GM19438 (cell line): ENCODE data around the gene NLGN4X.

Experiments used
- ATAC-seq: cut with Tn5 transposase; IDR thresholded peaks from one replicate; pipeline ENCODE4 v1.9.1; 2021; ENCODE audit warnings: low read depth; ENCODE audit not compliant: unreplicated experiment

NLGN4X gene

DNA sequence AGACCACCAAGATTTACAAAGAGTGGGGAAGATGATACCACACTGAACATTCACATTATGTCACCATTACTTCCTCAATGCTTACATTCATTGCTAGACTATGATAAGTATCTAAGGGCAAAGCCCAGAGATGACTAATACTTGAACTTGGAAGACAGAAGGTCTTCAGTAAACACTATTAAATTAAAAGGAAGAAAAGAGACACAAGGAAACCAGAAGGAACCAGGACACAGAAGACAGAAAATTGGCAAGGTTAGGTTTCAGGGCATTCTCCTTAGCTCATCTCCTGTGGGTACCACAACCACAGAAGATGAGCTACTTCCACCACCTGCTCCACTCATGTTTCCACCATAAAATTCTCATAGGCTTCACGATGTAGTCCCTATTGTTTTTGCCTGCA lies 64.9 kb downstream of the NLGN4X start:
- ATAC-seq = no peak

DNA sequence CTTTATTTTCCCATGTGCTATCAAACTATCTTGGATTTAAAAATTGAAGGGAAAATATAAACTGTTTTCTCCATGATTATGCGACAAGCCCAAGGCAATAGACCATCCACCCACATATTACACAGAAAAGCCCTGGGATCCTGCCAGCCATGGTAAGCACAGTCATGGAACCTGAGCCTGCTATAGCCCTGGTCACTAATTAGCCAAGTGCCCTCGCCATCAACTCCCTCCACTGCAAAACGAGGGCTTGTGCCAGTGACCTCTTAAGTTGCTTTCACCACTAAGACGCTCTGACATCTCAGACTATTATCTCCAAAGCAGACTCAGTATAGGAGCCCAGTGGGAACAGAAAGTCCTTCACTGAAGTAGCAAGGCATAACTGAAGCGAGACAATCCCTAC lies 69.2 kb downstream of the NLGN4X start:
- no peak for ATAC-seq

DNA sequence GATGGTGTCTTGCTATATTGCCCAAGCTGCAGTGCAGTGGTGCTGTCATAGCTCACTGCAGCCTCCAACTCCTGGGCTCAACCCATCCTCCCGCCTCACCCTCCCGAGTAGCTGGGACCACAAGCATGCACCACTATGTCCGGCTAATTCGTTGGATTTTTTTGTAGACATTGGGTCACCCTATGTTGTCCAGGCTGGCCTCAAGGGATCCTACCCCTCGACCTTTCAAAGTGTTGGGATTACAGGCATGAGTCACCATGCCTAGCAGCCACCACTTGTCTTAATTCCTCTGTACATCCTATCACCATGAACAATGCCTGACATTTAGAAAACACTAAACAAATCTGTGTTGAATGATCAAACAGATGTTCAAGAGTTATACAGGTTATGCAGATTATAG lies 76.7 kb downstream of the NLGN4X start:
- no peak for ATAC-seq

DNA sequence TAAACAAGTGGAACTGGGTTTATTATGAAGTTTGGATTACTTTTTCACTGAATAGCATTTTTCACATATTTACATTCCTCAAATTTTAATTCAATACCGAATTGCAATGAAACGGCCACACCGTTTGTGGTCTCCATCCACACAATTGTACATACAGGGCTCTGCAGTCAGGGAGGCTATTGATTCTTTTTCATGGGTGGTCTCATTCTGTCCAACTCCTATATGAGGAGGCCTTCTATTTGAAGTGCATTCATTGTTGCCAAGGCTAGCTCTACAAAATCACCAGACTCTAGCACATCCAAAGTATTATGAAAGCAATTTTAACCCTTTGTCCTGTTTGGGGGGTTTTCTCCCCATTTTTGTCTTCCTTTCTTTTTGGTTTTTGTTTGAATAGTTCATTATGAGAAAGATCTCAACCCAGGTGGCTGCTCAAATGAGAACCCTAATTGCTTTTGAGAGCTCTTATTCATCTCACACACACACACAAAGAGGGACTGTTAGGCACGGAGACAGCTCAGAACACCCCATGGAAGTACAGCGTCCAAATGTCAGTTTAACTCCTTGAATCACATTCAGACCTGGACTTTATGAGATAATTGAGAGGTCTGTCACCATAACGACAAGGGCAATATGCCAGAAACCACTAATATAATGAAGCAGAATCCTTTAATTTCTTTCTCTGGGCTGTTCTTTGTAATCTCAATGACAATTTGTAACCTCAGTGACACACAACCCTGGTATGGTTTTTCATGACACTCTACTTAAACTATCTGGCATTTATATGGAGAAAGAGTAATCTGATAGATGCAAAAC lies 79.4 kb downstream of the NLGN4X start:
- ATAC-seq = no peak

DNA sequence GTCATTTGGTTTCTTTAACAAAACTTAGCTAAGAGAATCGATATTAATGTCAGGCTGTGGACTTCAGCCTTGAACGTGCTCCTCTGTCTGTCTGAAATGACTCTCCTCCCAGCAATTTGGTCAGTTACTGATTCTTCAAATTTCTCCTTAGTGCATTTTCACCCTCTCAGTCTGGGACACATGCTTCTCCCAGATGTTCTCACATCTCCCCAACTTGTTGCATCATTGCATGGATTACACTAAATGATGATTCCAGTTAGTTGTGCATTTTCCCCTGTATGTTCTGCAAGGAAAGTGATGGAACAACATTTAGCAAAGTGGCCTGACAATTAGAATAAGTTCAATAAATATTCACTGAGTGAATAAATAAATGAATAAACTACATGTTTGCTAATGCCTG lies 94.4 kb downstream of the NLGN4X start:
- no peak for ATAC-seq

DNA sequence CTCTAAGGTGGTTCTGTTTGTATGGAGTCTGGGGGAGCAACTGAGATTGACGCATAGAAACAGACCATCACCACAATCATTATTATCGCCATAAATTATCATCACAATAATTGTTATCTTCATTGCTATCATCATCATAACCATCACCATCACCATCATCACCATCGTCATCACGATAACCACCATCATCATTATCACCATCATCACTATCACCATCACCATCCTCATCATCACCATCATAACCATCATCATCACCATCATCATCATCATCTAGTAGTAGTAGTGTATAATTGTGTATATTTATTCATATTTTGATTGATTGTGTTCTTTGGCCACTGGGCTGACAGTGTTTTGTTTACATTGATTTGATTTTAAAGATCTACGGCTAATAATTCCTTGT lies 95.7 kb downstream of the NLGN4X start:
- no peak for ATAC-seq

DNA sequence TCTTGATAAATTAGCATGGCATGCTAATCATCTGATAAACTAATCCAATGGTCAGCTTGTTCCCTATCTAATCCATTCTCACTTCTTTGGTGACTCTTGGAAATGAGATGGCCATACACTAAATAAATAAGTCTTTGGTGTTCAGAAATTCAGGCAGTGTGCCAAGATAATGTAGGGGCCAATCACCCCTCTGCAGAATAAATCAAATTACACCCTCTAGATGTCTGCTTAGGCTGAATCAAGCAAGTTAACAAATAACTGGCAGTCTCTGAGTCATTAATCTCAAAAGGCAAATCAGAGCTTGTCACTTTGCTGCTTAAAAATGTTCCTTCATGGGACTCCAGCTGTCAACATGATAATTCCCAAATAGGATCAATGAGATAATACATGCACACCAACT lies 97.4 kb downstream of the NLGN4X start:
- no peak for ATAC-seq

DNA sequence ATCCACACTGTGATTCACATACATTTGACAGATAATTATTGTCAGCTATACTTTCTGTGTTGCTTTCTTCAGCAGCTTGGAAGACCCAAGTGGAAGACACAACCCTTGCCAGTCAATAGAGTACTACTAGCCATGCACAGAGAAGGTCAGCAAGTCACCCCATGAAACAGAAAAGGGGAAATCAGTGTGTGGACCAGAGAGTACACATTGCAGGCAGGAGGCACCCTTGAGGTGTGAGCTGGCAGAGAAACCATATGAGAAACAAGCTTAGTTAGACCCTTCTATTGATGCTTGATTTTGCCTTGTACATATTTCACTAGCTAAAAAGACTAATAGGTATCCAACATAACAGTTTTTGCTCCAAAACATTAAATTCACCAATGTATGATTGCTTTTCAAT lies 99.5 kb downstream of the NLGN4X start:
- no peak for ATAC-seq

DNA sequence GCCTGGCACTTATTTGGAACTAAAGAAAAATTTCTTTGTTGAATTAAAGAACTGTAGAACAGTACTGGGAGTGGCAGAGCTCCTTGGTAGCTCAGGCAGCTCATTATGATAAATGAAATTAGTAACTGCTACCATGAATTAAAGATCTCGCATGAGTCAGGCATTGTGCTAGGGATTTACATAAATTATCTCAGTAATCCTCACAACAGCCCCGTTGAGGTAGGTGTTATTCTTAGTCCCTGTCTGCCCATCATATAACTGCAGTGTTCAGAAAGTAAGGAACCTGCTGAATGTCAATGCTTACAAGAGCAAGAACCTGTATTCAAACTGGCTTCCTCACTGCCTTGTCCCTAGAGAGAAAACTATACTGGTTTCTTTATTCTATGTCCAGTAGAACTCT lies 108.3 kb downstream of the NLGN4X start:
- ATAC-seq = no peak

DNA sequence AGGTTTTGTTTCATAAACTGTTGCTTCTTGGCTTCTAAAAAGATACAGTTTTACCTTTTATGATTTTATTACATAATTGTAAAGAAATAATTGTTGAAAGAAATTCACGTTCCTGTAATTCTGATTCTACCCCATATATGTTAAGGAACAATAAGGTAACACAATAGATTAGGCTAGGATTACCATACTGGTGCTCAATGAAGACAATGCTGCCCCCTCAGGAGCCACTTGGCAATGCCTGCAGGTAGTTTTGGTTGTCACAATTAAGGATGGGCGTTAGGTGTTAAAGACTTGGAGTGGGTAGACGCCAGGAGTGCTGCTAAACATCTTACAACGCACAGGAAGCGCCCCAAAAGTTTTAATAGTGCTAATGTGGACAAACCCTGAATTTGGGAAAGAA lies 133.2 kb downstream of the NLGN4X start:
- no peak for ATAC-seq

DNA sequence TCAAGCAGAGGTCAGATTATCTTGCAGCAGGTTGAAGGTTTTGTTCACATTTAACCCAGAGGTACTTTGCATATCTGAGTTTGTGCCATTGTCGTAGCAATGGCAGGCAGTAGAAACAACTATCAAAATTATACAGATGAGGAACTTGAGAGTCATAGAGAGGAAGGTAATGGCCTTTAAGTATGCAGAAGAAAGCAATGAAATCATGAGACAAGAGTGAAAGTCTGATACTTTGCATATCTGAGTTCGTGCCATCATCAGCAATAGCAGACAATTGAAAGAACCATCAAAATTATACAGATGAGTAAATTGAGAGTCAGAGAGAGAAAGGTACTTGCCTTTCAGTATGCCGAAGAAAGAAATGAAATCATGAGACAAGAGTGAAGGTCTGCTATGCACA lies 154.1 kb downstream of the NLGN4X start:
- no peak for ATAC-seq

DNA sequence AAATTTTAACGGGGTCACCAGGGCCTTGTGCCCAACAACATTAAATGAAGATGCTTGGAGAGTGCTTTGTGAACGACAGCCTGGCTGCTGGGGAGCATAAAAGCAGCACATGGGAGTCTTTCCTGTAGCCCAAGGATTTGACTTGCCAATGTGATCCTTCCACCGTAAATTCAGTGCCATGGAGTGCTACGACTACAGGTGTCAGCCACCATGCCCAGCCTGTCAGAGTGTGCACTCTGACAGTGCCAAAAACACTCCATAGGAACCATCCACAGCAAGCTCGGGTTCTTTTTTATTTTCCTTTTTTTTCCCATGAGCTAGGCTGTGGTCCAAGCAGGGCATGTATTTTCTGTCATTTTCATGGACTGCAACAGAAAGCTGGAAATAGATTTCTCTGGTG lies 156.9 kb downstream of the NLGN4X start:
- no peak for ATAC-seq

DNA sequence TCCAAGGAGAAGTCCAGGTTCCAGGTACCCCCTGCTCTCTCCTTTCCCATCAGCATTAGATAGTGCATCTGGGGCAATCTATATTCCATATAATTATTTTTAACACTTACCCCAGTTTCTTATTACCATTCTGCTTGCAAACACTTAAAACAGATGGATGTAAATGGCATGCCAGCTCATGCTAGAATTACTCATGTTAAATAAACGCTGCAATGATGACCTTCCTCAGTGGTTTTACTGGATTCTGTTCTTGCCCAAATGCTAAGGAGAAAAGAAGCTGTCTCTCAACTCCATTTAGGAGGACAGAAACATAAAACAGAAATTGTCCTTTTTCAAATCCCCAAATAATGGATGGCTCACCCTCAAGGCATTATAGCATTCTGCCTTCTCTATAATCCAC lies 161.1 kb downstream of the NLGN4X start:
- ATAC-seq = no peak

DNA sequence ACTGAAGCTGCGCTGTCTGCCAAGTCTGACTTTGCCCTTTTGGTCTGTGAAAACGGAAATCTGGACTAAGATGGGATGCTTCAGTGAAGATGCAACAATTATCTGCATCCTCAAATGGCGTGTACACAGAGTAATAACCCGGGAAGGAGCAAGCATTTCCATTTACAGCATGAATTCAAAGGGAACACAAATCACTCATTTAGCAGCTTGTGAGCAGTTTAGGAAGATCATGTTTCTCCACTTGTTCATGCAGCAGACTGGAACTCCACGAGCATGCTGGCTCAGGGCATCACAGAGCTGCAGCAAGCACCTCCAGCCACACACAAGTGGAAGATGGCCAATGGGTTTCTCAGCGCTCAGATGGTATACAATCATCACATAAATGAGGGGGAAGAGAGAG lies 175.5 kb downstream of the NLGN4X start:
- ATAC-seq = no peak

DNA sequence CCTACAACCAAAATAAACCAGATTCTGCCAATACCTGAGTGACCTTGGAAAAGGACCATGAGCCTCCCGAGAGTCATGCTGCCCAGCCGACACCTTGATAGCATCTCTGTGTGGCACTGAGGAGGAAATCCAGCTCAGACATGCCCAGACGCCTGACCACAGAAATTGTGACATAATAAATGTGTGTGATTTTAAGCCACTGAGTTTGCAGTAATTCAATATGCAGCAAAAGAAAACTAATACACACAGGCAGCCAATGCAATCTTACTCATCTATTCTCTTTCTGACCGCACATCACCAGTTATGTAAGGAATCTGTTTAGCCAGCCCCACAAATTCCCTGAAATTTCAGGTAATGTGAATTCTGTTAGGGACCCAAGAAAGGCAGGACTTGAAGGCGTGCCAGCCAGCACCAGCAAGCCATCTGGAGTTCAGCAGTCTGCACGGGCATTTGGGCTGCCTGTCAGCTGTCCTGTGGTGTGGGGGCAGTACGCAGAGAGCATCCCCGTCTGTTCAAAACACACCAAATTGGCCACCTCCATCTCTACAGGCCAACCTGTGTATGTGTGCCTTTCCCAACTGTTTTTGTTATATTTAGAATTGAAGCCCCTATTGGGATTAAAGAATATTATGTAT lies 176.4 kb downstream of the NLGN4X start:
- no peak for ATAC-seq

DNA sequence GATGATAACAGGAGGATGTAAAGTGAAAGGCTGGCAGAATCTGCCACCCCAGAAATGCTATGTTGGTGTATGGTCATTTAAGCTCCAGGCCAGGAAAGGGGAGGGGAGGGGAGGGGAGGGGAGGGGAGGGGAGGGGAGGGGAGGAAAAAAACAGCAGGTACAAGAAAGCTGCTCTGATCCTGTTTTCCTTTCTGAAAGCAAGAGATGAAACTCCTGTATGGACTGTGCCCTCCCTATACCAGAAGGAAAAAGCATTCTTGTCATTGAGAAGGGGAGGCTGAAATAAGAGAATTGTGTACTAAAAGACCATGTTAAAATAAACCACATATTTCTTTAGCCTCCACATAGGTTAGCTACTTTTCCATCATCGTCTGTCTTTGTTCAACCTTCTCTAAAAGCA lies 179.5 kb downstream of the NLGN4X start:
- no peak for ATAC-seq

DNA sequence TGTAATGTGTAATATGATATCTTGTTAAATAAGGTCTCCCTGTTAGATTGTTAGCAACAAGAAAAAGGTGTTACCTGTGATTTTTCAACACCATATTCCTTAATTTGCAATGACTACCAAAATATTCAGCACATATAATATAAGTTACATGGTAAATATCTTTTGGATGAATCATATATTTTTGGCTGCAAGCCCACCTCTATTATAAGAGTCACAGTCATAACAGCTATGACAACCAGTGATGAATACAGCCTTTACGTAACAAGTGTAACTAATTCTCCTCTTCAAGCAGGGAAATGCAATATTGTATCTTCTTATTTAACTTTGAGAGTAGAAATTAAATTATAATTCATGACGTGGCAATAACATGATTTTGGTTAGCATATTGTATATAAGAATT lies 187.0 kb downstream of the NLGN4X start:
- no peak for ATAC-seq

DNA sequence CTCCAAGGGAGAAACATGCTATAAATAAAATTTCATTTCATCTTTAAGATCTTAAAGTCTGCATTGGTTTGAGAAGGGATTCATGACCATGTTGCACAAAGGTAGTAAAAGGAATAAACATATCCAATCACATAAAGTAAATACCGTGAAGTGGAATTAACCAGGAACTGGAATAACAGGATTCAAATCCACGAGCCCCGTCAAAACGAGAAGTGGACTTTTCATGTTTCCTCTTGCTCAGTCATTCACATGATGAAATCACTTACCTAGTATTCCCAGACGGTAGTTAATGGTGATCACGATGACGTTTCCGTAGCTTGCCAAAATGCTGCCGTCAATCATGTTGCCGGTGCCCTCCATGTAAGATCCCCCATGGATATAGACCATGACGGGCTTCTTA lies 199.7 kb downstream of the NLGN4X start:
- no peak for ATAC-seq

DNA sequence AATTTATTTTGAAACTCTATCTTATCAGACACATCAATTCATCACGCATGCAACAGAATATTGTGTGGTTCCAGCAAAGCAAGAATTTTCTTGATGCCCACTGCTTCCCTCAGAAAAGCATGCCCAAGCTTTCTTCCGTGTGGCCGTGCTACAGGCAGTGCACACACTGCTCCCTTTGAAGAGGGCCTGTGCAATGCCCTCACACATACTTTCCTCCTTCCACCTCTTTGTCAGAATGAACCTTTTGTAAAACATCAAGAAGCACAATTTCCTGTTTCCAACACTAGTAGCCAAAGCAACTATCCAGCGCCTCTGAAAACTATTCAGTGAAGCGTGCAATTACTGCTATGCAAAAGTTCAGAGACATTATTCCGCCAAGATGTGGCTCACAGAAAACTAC lies 201.7 kb downstream of the NLGN4X start:
- no peak for ATAC-seq

DNA sequence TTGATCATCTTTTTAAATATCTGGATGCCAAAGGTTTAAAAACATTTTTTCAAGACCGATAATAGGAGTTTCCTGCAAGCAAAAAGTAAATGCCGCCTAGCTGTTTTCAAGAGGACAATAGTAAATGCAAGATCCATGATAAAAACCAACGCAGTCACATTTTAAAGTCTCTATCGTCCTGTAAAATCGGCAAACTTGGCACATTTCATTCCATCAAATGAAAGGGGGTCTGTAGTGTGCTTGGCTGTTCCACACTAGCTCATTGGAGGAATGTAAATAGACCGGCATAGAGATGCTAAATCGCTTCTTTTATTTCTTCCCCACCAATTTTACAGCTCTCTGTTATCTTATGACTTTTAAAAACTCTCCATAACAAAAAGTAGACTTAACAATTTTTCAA lies 202.2 kb downstream of the NLGN4X start:
- ATAC-seq = no peak

DNA sequence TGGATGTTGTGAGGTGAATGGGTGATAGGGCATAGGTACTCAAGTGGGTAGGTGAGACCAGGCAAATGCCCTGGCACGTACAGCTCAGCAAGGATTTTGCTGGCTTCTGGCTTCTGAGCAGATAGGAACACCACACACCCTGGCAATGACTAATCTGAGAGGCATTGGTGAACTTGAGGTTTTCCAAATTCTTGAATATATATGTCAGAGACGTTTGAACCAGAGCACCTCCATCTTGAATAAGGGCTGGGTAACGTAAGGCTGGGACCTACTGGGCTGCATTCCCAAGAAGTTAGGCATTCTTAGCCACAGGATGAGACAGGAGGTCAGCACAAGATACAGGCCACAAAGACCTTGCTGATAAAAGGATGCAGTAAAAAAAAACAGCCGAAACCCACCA lies 204.5 kb downstream of the NLGN4X start:
- no peak for ATAC-seq

DNA sequence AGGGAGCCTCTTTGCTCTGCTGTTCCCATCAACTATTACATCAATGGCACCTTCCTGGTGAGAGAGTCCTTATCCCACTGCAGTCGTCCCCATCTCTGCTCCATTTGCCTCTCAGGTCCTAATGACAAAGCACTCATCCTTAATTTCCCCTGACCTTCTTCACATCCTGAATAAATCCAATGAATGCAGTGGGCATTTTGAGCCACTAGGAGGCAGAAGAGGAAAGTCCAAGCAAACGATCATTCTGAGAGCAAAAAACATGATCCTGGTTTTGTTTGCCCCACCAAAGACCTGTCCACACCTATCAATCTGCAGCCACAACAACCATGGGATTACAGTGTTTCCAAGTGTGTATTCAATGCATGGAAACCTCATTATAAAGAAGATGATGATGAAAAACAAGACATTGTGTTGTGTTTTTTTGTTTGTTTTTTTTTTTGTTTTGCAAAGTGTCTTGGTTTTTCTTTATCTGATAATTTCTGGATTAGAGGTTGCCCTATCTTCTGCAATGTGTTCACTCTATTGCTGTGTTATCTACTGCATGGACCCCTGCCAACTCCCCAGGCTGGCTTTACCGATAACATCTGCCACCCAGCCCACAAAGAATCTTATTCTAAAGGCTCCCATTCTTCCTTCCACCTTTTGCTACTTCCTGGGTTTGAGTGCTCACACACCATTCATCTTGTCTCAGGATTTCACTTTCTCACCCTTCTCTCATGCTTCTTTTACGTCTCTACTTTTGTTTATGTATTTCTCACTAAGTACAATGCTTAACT lies 207.2 kb downstream of the NLGN4X start:
- ATAC-seq = peak; percentile 83
